ENCODE measurements around the gene TTC6.

TTC6 gene

GRCh38 chr14:37584211-37585100 lies 11.0 kb upstream of the TTC6 start:
- in situ Hi-C loops (cut with HindIII; ENCODE audit: low sequenced_read_pairs), result loop anchor here (10.0 kb wide), 1 partner anchor 330 kb away; no protein-coding TSS in a partner anchor

- in situ Hi-C loops (cut with HindIII; ENCODE audit: low sequenced_read_pairs), result loop anchor here (10.0 kb wide), 1 partner anchor 330 kb away; no protein-coding TSS in a partner anchor
Observed at GRCh38 chr14:37585101-37585511, 10.3 kb upstream of the TTC6 start.

DNA sequence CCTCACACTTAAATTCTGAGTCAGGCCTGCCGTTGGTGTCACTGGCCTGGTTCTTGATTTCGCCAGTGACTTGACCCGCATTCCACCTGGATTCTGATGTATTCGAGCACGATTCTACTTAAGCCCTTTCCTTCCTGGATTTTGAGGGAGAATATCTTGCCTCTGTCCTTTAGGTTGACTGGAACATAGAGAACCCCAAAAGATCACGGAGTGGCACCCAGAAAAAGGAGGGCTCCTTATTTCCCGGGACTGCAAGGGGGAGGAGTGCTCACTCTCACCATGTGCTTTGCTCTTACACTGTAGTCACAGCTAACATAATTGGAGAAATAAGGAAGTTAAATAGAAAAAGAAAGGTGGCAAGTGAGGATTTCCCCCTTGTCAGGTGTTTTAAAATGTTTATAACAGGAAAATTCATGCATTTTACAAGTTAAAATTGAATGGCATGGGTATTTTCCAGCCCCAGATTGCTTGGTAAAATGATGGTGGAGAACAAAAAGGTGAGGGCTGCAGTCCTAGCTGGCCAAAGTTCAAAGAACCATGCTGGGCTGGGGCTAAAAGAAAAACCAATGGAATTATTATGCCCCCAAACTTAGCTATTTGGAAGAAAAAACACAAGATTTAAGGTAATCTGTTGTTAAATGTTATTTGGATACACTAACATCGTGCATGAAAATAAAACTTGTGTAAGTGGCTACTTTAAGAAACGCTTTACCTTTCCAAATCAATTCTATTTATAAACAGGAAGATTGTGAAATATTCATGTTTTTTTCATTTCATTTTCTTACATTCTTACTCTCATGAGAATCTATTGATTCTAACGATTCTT lies 9.2 kb upstream of the TTC6 start:
- in situ Hi-C loops (cut with HindIII; ENCODE audit: low sequenced_read_pairs), result loop anchor here (10.0 kb wide), 1 partner anchor 331 kb away; no protein-coding TSS in a partner anchor

DNA sequence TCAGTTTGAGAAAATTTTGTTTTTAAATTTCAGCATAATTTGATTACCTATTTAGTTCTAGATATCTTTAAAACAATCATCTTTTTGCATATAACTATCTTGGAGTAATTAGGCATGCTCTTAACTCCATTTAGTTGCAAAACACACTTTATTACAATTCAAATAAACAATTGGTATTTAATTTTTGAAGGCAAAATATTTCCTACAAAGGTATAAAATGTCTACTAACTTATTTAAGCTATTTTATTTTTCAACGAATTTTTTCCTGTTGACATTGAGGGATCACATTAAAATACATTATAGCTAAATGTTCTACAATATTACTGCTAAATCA lies 8.7 kb upstream of the TTC6 start:
- in situ Hi-C loops (cut with HindIII; ENCODE audit: low sequenced_read_pairs), result loop anchor here (10.0 kb wide), 1 partner anchor 332 kb away; no protein-coding TSS in a partner anchor

DNA sequence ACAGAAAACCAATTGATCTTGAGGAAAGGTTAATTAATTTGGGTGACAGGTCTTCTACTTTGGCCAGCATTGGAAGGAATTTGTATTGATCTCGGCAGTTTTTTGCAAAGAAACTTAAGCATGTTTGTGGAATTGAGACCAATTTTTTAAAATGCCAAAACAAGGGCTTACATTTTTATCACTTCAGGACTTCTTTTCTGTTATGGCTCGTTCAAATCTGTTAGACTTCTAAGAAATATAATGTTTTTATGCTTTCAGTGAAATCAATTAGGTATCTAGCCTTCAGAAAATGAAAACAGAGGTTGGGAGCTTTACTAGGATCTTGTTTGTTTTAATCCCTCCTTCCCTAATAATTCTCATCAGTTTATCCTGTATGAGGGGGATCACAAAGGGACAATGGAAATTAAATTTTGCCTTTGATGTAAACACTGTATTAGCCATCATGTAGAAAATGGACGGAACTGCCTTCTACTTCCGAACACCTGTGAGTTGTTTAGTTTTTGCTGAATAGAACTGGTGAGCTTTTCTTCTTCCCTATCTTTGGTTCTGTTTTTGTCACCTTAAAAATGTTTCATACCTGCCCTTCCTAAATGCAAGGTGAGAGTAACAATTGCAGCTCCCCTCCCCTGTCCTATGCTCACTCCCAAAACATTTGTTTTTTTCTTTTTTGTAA lies 8.2 kb upstream of the TTC6 start:
- in situ Hi-C loops (cut with HindIII; ENCODE audit: low sequenced_read_pairs), result loop anchor here (10.0 kb wide), 1 partner anchor 332 kb away; no protein-coding TSS in a partner anchor

- in situ Hi-C loops (cut with HindIII; ENCODE audit: low sequenced_read_pairs), result loop anchor here (10.0 kb wide), 1 partner anchor 333 kb away; no protein-coding TSS in a partner anchor
Observed at GRCh38 chr14:37587881-37588666, 7.4 kb upstream of the TTC6 start.

GRCh38 chr14:37588667-37588955 lies 6.8 kb upstream of the TTC6 start:
- in situ Hi-C loops (cut with HindIII; ENCODE audit: low sequenced_read_pairs), result loop anchor here (10.0 kb wide), 1 partner anchor 334 kb away; no protein-coding TSS in a partner anchor

GRCh38 chr14:37588956-37589714 lies 6.3 kb upstream of the TTC6 start:
- in situ Hi-C loops (cut with HindIII; ENCODE audit: low sequenced_read_pairs), result loop anchor here (10.0 kb wide), 1 partner anchor 334 kb away; no protein-coding TSS in a partner anchor

- in situ Hi-C loops (cut with HindIII; ENCODE audit: low sequenced_read_pairs), result loop anchor here (10.0 kb wide), 1 partner anchor 335 kb away; no protein-coding TSS in a partner anchor
Observed at GRCh38 chr14:37589715-37590427, 5.6 kb upstream of the TTC6 start.

- in situ Hi-C loops (cut with HindIII; ENCODE audit: low sequenced_read_pairs), result no loop called here
Observed at GRCh38 chr14:37590428-37591139, 4.8 kb upstream of the TTC6 start.

DNA sequence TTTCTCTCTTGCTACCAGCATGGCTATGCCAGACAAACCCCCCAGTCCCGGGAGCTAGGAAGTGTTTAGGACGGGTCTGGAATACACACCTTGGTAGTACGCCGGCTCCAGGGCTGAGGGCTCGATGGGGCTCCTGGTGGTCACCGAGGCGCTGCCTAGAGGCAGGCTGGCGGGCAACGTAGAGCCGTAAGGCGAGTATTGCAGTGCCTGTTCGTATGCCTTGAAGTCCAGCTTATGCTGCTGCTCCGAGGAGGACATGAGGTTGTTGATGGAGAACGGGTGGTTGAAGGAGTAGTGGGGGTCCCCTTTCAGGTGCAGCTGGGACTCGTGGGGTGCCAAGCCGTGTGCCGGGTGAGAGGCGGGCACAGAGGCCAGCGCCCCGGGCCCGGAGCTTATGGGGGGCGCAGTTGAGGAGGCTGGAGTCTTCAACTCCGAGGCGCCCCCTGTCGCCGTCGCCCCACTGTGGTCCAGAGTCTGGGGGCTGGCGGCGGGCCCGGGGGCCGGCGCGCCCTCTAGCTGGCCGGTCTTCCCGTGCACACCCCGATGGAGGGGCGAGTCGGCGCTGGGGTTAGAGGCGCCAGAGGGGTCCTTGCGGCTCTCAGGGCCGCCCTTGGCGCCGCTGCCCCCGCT lies 4.0 kb upstream of the TTC6 start:
- in situ Hi-C loops (cut with HindIII; ENCODE audit: low sequenced_read_pairs), result no loop called here

DNA sequence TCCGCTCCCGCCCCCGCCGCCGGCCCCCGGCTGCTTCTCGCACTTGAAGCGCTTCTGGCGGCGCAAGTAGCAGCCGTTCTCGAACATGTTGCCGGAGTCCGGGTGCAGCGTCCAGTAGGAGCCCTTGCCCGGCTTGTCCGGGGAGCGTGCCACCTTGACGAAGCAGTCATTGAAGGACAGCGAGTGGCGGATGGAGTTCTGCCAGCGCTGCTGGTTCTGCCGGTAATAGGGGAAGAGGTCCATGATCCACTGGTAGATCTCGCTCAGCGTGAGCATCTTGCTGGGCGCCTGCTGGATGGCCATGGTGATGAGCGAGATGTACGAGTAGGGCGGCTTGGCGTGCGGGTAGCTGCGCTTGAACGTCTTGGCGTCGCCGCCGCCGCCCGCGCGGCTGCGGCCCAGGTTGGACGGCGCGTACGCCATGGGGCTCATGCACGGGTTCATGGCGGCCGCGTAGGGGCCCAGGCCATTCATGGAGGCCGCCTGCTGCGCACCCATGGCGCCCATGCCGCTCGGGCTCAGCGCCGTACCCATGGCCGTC lies 3.4 kb upstream of the TTC6 start:
- in situ Hi-C loops (cut with HindIII; ENCODE audit: low sequenced_read_pairs), result no loop called here

- in situ Hi-C loops (cut with HindIII; ENCODE audit: low sequenced_read_pairs), result no loop called here
Observed at GRCh38 chr14:37592482-37593408, 2.7 kb upstream of the TTC6 start.

DNA sequence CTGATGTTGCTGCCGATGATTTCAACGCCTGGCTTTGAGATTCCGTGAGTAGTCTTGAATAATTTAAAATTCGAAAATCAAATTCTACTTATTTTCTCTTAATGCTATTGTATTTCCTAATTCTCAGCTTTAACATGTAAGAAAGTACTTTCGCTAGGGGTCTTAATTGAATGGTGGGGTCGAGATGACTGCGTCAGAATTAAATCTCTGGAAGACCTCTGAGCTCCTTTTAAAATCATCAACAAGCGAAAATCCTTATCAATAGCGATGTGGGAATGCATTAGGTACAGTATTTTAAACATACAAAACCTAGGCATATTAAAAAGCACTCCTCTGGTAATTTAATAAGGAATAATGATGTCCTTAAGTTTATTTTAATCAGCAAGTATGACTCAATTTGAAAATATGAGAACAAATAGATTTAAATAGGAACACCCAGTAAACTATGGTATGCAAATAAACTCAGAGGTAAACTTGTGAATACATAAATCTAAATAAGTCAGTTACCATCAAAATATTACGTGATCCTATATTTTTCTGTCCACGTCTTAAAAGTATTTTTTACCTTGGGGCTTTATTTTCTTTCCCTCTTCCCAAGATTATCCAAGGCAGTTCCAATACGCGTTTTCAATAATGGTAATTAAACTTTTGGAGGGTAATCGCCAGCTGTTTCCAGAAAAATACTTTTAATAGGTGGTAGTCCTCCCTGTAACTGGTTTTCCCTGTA lies 1.8 kb upstream of the TTC6 start:
- in situ Hi-C loops (cut with HindIII; ENCODE audit: low sequenced_read_pairs), result no loop called here

DNA sequence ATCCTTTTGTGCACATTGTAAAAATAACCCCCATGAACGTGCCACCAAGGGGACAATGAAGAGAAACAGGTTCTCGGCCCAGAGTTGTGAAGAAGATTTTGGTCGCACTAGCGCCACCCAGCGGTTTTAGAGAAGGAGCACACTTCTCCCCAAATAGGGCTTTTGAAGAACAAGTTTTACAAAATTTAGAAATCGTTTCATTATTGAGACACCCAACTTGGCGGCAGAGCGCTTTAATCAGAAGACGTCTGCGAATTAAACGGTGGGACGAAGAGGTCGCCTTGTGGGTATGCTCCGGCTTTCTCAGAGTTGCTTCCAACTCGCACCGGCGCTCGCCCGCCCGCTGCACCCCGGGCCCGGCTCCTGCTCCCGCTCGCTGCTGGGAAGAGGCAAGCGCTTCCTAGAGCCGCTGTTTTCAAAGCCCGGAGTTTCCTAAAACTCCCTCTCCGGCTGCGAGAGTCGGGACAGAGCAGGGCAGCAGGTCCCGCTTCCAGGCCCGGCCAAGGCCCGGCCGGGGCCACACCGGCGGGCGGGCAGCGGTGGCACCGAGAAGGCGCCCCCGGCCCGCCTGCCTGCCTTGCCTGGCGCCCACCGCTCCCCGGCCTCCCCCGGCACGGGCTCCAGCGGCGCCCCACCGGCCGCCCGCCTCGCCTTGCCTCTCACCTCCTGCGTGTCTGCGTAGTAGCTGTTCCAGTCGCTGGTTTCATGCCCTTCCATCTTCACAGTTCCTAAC lies 1.0 kb upstream of the TTC6 start:
- in situ Hi-C loops (cut with HindIII; ENCODE audit: low sequenced_read_pairs), result no loop called here

Measured in DLD1 (cell line).